Measurements from ENCODE around the gene RBM39.

Gene RBM39

DNA sequence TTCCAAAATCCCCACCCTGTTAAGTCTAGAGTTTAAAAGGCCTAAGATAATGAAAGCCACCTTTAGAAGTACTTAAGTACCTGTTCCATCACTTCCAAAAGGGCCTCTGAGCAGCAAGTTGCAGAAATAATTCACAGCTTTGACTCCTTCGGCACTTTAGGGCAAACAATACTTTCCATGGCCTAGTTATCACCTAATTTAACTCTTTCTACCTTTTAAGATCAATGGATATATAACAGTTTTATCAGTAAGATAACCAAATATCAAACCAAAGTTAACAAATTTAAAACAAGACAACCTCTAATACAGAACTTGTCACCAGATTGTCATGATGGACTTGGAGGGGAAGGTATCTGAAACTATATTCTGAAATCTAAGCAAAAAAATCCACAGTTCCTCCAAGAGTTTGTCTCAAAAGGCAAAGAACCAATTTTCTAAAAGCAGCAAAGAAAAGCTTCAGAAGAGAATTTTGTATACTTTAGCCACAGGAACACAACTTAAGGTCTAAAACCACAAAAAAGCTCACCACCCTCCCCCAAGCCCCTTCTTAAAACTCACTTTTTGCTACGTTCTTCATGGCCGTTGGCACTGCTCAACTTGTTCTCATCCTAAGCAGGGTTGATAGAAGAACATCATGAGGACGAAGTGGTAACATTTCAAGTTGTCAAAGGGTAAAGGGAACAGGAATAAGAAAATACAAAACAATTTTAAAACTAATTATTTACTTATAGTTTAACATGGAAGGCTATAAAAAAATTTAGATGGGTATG is 3.5 kb downstream of the RBM39 start:
- no peak overlapping the region for H3K4me3 ChIP-seq (ENCODE audit: low read depth, low read length)
- in situ Hi-C loops (cut with HindIII; ENCODE audit: low sequenced_read_pairs) = no loop called here
- no peak for DNase-seq (ENCODE audit: low read depth, low spot score)
- TF ChIP-seq CTCF (IDR thresholded peaks at IDR 0.05; ENCODE audit: low read depth, low read length) = no peak

DNA sequence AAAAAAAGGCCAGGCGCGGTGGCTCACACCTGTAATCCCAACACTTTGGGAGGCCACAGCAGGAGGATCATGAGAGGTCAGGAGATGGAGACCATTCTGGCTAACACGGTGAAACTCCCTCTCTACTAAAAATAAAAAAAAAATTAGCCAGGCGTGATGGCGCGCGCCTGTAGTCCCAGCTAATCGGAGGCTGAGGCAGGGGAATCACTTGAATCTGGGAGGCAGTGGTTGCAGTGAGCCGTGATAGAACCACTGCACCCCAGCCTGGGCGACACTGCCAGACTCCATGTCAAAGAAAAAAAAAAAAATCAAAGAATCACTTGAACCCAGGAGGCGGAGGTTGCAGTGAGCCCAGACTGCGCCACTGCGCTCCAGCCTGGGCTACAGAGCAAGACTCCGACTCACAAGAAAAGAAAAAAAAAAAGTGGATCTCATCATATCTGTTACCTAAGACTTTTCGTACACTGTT is 4.2 kb downstream of the RBM39 start:
- in situ Hi-C loops (cut with HindIII; ENCODE audit: low sequenced_read_pairs) = no loop called here
- no peak overlapping the region for H3K4me3 ChIP-seq (ENCODE audit: low read depth, low read length)
- no peak for DNase-seq (ENCODE audit: low read depth, low spot score)
- no peak for TF ChIP-seq CTCF (IDR thresholded peaks at IDR 0.05; ENCODE audit: low read depth, low read length)

GRCh38 chr20:35735826-35736470 is 6.1 kb downstream of the RBM39 start:
- TF ChIP-seq CTCF (IDR thresholded peaks at IDR 0.05; ENCODE audit: low read depth, low read length) = no peak
- no peak for DNase-seq (ENCODE audit: low read depth, low spot score)
- in situ Hi-C loops (cut with HindIII; ENCODE audit: low sequenced_read_pairs) = no loop called here
- H3K4me3 ChIP-seq (ENCODE audit: low read depth, low read length) = no peak overlapping the region

- in situ Hi-C loops (cut with HindIII; ENCODE audit: low sequenced_read_pairs) = no loop called here
- TF ChIP-seq CTCF (IDR thresholded peaks at IDR 0.05; ENCODE audit: low read depth, low read length) = no peak
- no peak for DNase-seq (ENCODE audit: low read depth, low spot score)
- no peak overlapping the region for H3K4me3 ChIP-seq (ENCODE audit: low read depth, low read length)
Observed at GRCh38 chr20:35734777-35735649, 7.0 kb downstream of the RBM39 start.

- H3K4me3 ChIP-seq (ENCODE audit: low read depth, low read length) = no peak overlapping the region
- in situ Hi-C loops (cut with HindIII; ENCODE audit: low sequenced_read_pairs) = no loop called here
- TF ChIP-seq CTCF (IDR thresholded peaks at IDR 0.05; ENCODE audit: low read depth, low read length) = no peak
- DNase-seq (ENCODE audit: low read depth, low spot score) = no peak
Observed at GRCh38 chr20:35734374-35734773, 7.7 kb downstream of the RBM39 start.

GRCh38 chr20:35732644-35732982 is 9.4 kb downstream of the RBM39 start:
- DNase-seq (ENCODE audit: low read depth, low spot score) = no peak
- in situ Hi-C loops (cut with HindIII; ENCODE audit: low sequenced_read_pairs) = no loop called here
- no peak for TF ChIP-seq CTCF (IDR thresholded peaks at IDR 0.05; ENCODE audit: low read depth, low read length)
- no peak overlapping the region for H3K4me3 ChIP-seq (ENCODE audit: low read depth, low read length)
